IMR-90 (cell line): ENCODE measurements around the gene RFK. TPM values are rescaled to one million over a fixed set of nuclear protein-coding genes. Genes with fewer than 3 reads are reported as not detected.

Experiments used
- ATAC-seq: fragments of 200-7000 bp; cut with Tn5 transposase; 2 replicates; pipeline ENCODE4 v1.9.1; 2020; ENCODE audit warnings: low read depth, mild to moderate bottlenecking, moderate library complexity
- BruUV-seq: library from RNA; stranded (reverse); fragments of 400-500 nt; replicated peaks from 2 replicates; lab custom pipeline; 2021; lab: Mats Ljungman, UMichigan
- CTCF ChIA-PET: fragments of 300-600 bp; formaldehyde crosslinking; extraction: SDS; loops from one replicate; lab custom pipeline; 2021; ENCODE audit warnings: antibody characterized with exemption; lab: Yijun Ruan, JAX
- POLR2A ChIA-PET: fragments of 300-600 bp; sonication (Branson Sonifier 250); formaldehyde crosslinking; loops from one replicate; lab custom pipeline; 2022; ENCODE audit warnings: antibody characterized with exemption; ENCODE audit not compliant: unreplicated experiment; lab: Charles Lee
- DNase-seq: peaks from one replicate; pipeline ENCODE4 v3.0.0; 2013
- H2AFZ ChIP-seq: replicated peaks from 2 replicates; pipeline ENCODE3; 2013; ENCODE audit warnings: low read length, mild to moderate bottlenecking; ENCODE audit not compliant: poor library complexity
- H2AK5ac ChIP-seq: 2 replicates; pipeline ENCODE4 v1.6.1; 2013; ENCODE audit warnings: low read depth, low read length, inconsistent platforms
- H2AK9ac ChIP-seq: replicated peaks from 2 replicates; pipeline ENCODE3; 2013; ENCODE audit warnings: mild to moderate bottlenecking, low read depth, low read length, moderate library complexity; ENCODE audit not compliant: poor library complexity
- H2BK120ac ChIP-seq: 2 replicates; pipeline ENCODE4 v1.6.1; 2013; ENCODE audit warnings: low read depth, low read length, inconsistent platforms
- H2BK15ac ChIP-seq: 3 replicates; pipeline ENCODE4 v1.6.1; 2013; ENCODE audit warnings: low read depth, low read length, inconsistent platforms
- H2BK20ac ChIP-seq: 2 replicates; pipeline ENCODE4 v1.6.1; 2013; ENCODE audit warnings: low read depth, mild to moderate bottlenecking, inconsistent platforms, low read length, moderate library complexity
- H2BK5ac ChIP-seq: 2 replicates; pipeline ENCODE4 v1.6.1; 2013; ENCODE audit warnings: mild to moderate bottlenecking, low read depth, low read length, inconsistent platforms; ENCODE audit not compliant: poor library complexity, severe bottlenecking
- H3K14ac ChIP-seq: replicated peaks from 2 replicates; pipeline ENCODE4 v1.6.1; 2013; ENCODE audit warnings: low read depth, low read length, inconsistent platforms
- H3K18ac ChIP-seq: 2 replicates; pipeline ENCODE4 v1.6.1; 2013; ENCODE audit warnings: low read depth, low read length, control low read depth
- H3K23ac ChIP-seq: 2 replicates; pipeline ENCODE4 v1.6.1; 2013; ENCODE audit warnings: low read depth, low read length, inconsistent platforms
- H3K27ac ChIP-seq: 2 replicates; pipeline ENCODE4 v1.5.1; 2013; ENCODE audit warnings: mild to moderate bottlenecking, control low read depth, low read length; ENCODE audit not compliant: insufficient read depth
- H3K27me3 ChIP-seq: 2 replicates; pipeline ENCODE4 v1.6.1; 2013; ENCODE audit warnings: low read length; ENCODE audit not compliant: control insufficient read depth, insufficient read depth
- H3K36me3 ChIP-seq: 2 replicates; pipeline ENCODE4 v1.6.1; 2013; ENCODE audit warnings: low read length, mixed read lengths; ENCODE audit not compliant: control insufficient read depth, insufficient read depth
- H3K4ac ChIP-seq: 2 replicates; pipeline ENCODE4 v1.6.1; 2013; ENCODE audit warnings: low read depth, low read length, inconsistent platforms
- H3K4me1 ChIP-seq: 2 replicates; pipeline ENCODE4 v1.6.1; 2013; ENCODE audit warnings: low read length, mixed read lengths; ENCODE audit not compliant: control insufficient read depth, insufficient read depth
- H3K4me2 ChIP-seq: 2 replicates; pipeline ENCODE4 v1.6.1; 2013; ENCODE audit warnings: low read depth, mild to moderate bottlenecking, control low read depth, low read length, moderate library complexity
- H3K4me3 ChIP-seq: 2 replicates; pipeline ENCODE4 v1.5.1; 2013; ENCODE audit warnings: low read depth, mild to moderate bottlenecking, control low read depth, low read length, moderate library complexity; ENCODE audit not compliant: insufficient read depth
- H3K56ac ChIP-seq: 2 replicates; pipeline ENCODE4 v1.6.1; 2013; ENCODE audit warnings: low read length, inconsistent platforms; ENCODE audit not compliant: insufficient read depth; ENCODE audit errors: extremely low read depth
- H3K79me1 ChIP-seq, 2 experiments: 2 replicates each; pipeline ENCODE4 v1.6.1; 2013; ENCODE audit warnings: low read length in 2 of 2, inconsistent platforms in 1 of 2, low read depth in 1 of 2
- H3K9ac ChIP-seq: 2 replicates; pipeline ENCODE4 v1.6.1; 2013; ENCODE audit warnings: low read depth, low read length, control low read depth
- H3K9me1 ChIP-seq: 2 replicates; pipeline ENCODE4 v1.6.1; 2013; ENCODE audit warnings: low read length, inconsistent platforms; ENCODE audit not compliant: insufficient read depth
- H3K9me3 ChIP-seq: 2 replicates; pipeline ENCODE4 v1.6.1; 2013; ENCODE audit warnings: low read length; ENCODE audit not compliant: control insufficient read depth, insufficient read depth
- H4K20me1 ChIP-seq: 2 replicates; pipeline ENCODE4 v1.6.1; 2013; ENCODE audit warnings: low read length, inconsistent platforms; ENCODE audit not compliant: insufficient read depth
- H4K5ac ChIP-seq: 2 replicates; pipeline ENCODE4 v1.6.1; 2013; ENCODE audit warnings: mild to moderate bottlenecking, low read depth, low read length, control low read depth
- H4K8ac ChIP-seq, 2 experiments: 2 replicates each; pipeline ENCODE4 v1.6.1; 2013; ENCODE audit warnings: low read depth in 2 of 2, low read length in 2 of 2, control low read depth in 1 of 2, inconsistent platforms in 1 of 2
- H4K91ac ChIP-seq: 2 replicates; pipeline ENCODE4 v1.6.1; 2013; ENCODE audit warnings: low read depth, low read length, inconsistent platforms; ENCODE audit not compliant: insufficient read depth
- BHLHE40 ChIP-seq: fragments of 150-350 bp; IDR thresholded peaks from 2 replicates; pipeline ENCODE4 v1.6.1; 2016; ENCODE audit warnings: mild to moderate bottlenecking, low read depth, low read length
- CEBPB ChIP-seq: IDR thresholded peaks from 2 replicates; pipeline ENCODE4 v1.6.1; 2012; ENCODE audit warnings: low read depth, low read length, improper control_type of control experiment
- FOS ChIP-seq: fragments of 150-350 bp; IDR thresholded peaks from 2 replicates; pipeline ENCODE4 v1.6.1; 2016; ENCODE audit warnings: low read depth, low read length
- SMC3 ChIP-seq: fragments of 150-350 bp; IDR thresholded peaks from 2 replicates; pipeline ENCODE4 v1.6.1; 2016; ENCODE audit warnings: low read depth, mild to moderate bottlenecking, antibody characterized with exemption, low read length, moderate library complexity
- WGBS, 2 experiments: methylation state at CpG; one replicate each; pipeline versions ENCODE4 v1.1.5 to v1.1.7; 2013; ENCODE audit warnings: missing lambda C conversion rate in 2 of 2; ENCODE audit not compliant: insufficient read length in 1 of 2; ENCODE audit errors: extremely low coverage in 2 of 2; 5-methylcytosine and 5-hydroxymethylcytosine counted together
- dilution Hi-C: fragments of 300-500 bp; cut with HindIII; formaldehyde crosslinking; loops from one replicate; pipeline ENCODE4 v1.14.3; 2018; ENCODE audit warnings: low sequenced_read_pairs; ENCODE audit not compliant: unreplicated experiment
- in situ Hi-C: fragments of 300-500 bp; cut with MboI; formaldehyde crosslinking; loops from 3 replicates; pipeline ENCODE4 v1.14.3; 2019; ENCODE audit warnings: low sequenced_read_pairs, inconsistent platforms, mixed read lengths
- intact Hi-C: fragments of 100-400 bp; cut with micrococcal nuclease; formaldehyde crosslinking; loops from 2 replicates; pipeline ENCODE4 v1.10.0; 2022
- polyA plus RNA-seq, 3 experiments: library from polyadenylated mRNA; depleted of rRNA; stranded (reverse); fragments of >200 nt; gene quantifications; 2 replicates each; pipeline ENCODE4 v1.2.3, GENCODE V29; 2012; ENCODE audit warnings: low replicate concordance in 1 of 3
- total RNA-seq: library from RNA; depleted of rRNA; stranded (reverse); fragments of >200 nt; gene quantifications from 2 replicates; pipeline ENCODE4 v1.2.3, GENCODE V29; 2012
- TF ChIP-seq, protein P1 (sequence below): conservative IDR thresholded peaks from 2 replicates; pipeline ENCODE4 v1.5.1; 2012; ENCODE audit warnings: mild to moderate bottlenecking, low read depth, low read length, improper control_type of control experiment
- TF ChIP-seq, protein P2 (sequence below): fragments of 150-350 bp; IDR thresholded peaks from 2 replicates; pipeline ENCODE4 v1.6.1; 2017; ENCODE audit warnings: mild to moderate bottlenecking, antibody characterized with exemption, low read length, low read depth

The RFK gene
- total and polyA plus RNA-seq, 2 of the 4 experiments (the other 2 are of a cell fraction), result 10.3 to 13.8 TPM

DNA sequence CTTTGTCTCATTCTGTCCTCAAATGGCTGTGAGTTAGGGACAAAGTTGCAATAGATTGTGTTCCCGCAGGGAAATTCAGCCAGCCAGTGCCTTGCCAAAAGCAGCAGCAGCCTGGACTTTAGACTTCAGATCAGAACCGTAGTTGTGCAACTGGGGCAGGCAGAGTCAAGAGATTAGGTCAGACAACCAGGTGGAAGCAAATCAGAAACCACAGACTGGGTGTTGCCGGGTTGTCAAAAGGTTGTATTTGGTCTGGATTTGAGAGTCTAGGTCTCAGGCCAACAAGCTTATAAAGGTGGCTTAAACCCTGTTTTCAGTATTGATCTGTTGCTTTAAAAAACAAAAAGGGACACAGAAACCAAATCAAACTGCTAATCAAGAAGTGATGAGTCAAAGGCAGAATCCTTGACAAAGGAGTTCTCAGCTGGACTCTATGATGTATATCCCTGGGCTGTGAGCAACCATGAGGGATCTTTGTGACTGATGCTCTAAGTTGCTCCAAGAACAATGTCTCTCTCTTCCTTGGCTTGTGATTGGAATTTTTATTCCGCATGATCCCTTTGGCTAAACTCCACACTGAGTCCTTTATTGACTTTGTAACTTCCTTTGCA is 20.9 kb downstream of the RFK start:
- CTCF ChIA-PET, result no interaction called here
- Histone ChIP-seq H3K4me3 (no peak overlapping the region), H4K91ac (peak overlapping the region; percentile 26), H3K79me1 (no peaks in the 10 kb centered on the region), H3K9me3 (no peaks in the 10 kb centered on the region), H2BK20ac (peak overlapping the region; percentile 66), H3K9me1 (peaks cover 10% of the 10 kb centered on the region), H3K56ac (no peak overlapping the region), H3K18ac (peak overlapping the region; percentile 18), H3K4ac (peak overlapping the region; percentile 31; the same call in 1 of the 2 replicates), H2AK5ac (0 out of 2 replicates have a peak overlapping the region, but pooled peaks have one; percentile 10), H3K4me2 (no peak overlapping the region), H3K27me3 (no peaks in the 10 kb centered on the region), H4K5ac (peak overlapping the region; percentile 40; the same call in 1 of the 2 replicates), H3K23ac (no peak overlapping the region), H2AFZ (no peak overlapping the region), H3K14ac (peak overlapping the region; percentile 5; the same call in 1 of the 2 replicates), H2BK5ac (peak overlapping the region; percentile 12), H3K9ac (no peak overlapping the region), H4K8ac (0 out of 4 replicates have a peak overlapping the region, but pooled peaks of 1 of the 2 experiments have one; percentile 16), H4K20me1 (no peaks in the 10 kb centered on the region), H2BK15ac (peak overlapping the region; percentile 51; the same call in 1 of the 3 replicates), H3K4me1 (peaks cover 16% of the 10 kb centered on the region), H2AK9ac (no peak overlapping the region), H2BK120ac (peak overlapping the region; percentile 45), H3K36me3 (no peaks in the 10 kb centered on the region), H3K27ac (peak overlapping the region; percentile 21; the same call in 1 of the 2 replicates)
- intact Hi-C loops (loop anchor here (5.0 kb wide), 1 partner anchor 481 kb away; the partner anchor contains the start of gene PCSK5), in situ Hi-C loops (no loop called here), dilution Hi-C loops (no loop called here)
- ATAC-seq (no peak), DNase-seq (peak; percentile 80)
- POLR2A ChIA-PET, result no interaction called here
- 59% methylated on average over 2 of the region's 4 CpGs; no CpG with 5 or more reads in 1 of the 2 experiments for WGBS, 2 experiments
- no TSS peak for BruUV-seq
- TF ChIP-seq, protein P1, sequence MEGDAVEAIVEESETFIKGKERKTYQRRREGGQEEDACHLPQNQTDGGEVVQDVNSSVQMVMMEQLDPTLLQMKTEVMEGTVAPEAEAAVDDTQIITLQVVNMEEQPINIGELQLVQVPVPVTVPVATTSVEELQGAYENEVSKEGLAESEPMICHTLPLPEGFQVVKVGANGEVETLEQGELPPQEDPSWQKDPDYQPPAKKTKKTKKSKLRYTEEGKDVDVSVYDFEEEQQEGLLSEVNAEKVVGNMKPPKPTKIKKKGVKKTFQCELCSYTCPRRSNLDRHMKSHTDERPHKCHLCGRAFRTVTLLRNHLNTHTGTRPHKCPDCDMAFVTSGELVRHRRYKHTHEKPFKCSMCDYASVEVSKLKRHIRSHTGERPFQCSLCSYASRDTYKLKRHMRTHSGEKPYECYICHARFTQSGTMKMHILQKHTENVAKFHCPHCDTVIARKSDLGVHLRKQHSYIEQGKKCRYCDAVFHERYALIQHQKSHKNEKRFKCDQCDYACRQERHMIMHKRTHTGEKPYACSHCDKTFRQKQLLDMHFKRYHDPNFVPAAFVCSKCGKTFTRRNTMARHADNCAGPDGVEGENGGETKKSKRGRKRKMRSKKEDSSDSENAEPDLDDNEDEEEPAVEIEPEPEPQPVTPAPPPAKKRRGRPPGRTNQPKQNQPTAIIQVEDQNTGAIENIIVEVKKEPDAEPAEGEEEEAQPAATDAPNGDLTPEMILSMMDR, result no peak
- TF ChIP-seq FOS (no peak), CEBPB (peak; percentile 61; the same call in 1 of the 2 replicates), BHLHE40 (no peak), SMC3 (no peak)
- TF ChIP-seq, protein P2, sequence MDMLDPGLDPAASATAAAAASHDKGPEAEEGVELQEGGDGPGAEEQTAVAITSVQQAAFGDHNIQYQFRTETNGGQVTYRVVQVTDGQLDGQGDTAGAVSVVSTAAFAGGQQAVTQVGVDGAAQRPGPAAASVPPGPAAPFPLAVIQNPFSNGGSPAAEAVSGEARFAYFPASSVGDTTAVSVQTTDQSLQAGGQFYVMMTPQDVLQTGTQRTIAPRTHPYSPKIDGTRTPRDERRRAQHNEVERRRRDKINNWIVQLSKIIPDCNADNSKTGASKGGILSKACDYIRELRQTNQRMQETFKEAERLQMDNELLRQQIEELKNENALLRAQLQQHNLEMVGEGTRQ, result no peak
